ENCODE measurements around the gene ZFP36L2. TPM values are rescaled to one million over a fixed set of nuclear protein-coding genes. Genes with fewer than 3 reads are reported as not detected.

ZFP36L2 gene
- total and polyA plus RNA-seq, 2 experiments from 2014 or later: 37.9 to 38.4 TPM

- TF ChIP-seq ZNF114 (CRISPR knock-in tag; IDR thresholded peaks at IDR 0.05) (no peak), ZNF331 (CRISPR knock-in tag; IDR thresholded peaks at IDR 0.05; ENCODE audit: low read depth) (no peak), STAT1 (IDR thresholded peaks at IDR 0.05; ENCODE audit: unreplicated experiment) (no peak), NANOG (IDR thresholded peaks at IDR 0.05; ENCODE audit: borderline replicate concordance) (no peak), EZH2 (IDR thresholded peaks at IDR 0.05; ENCODE audit: low read depth, unreplicated experiment) (no peak), EZH2phosphoT487 (IDR thresholded peaks at IDR 0.05; ENCODE audit: unreplicated experiment) (no peak), JUNB (IDR thresholded peaks at IDR 0.05; ENCODE audit: unreplicated experiment) (no peak), ETS1 (IDR thresholded peaks at IDR 0.05) (no peak)
- TF ChIP-seq, protein P1, sequence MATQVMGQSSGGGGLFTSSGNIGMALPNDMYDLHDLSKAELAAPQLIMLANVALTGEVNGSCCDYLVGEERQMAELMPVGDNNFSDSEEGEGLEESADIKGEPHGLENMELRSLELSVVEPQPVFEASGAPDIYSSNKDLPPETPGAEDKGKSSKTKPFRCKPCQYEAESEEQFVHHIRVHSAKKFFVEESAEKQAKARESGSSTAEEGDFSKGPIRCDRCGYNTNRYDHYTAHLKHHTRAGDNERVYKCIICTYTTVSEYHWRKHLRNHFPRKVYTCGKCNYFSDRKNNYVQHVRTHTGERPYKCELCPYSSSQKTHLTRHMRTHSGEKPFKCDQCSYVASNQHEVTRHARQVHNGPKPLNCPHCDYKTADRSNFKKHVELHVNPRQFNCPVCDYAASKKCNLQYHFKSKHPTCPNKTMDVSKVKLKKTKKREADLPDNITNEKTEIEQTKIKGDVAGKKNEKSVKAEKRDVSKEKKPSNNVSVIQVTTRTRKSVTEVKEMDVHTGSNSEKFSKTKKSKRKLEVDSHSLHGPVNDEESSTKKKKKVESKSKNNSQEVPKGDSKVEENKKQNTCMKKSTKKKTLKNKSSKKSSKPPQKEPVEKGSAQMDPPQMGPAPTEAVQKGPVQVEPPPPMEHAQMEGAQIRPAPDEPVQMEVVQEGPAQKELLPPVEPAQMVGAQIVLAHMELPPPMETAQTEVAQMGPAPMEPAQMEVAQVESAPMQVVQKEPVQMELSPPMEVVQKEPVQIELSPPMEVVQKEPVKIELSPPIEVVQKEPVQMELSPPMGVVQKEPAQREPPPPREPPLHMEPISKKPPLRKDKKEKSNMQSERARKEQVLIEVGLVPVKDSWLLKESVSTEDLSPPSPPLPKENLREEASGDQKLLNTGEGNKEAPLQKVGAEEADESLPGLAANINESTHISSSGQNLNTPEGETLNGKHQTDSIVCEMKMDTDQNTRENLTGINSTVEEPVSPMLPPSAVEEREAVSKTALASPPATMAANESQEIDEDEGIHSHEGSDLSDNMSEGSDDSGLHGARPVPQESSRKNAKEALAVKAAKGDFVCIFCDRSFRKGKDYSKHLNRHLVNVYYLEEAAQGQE (IDR thresholded peaks at IDR 0.05; ENCODE audit: unreplicated experiment): no peak
Measured at GRCh38 chr2:43192744-43193651, 33.4 kb downstream of the ZFP36L2 start (continued).

- DNase-seq (ENCODE audit: low spot score): peak; percentile 83
- Mint-ChIP-seq H3K36me3 (ENCODE audit: low read depth) (no peaks in the 10 kb centered on the region), H3K27ac (peak overlapping the region; percentile 78; the same call in 1 of the 2 replicates), H3K4me1 (peaks cover 26% of the 10 kb centered on the region), H3K9me3 (no peaks in the 10 kb centered on the region; the same call in 1 of the 3 replicates), H3K27me3 (ENCODE audit: insufficient read depth, low read depth, poor library complexity) (peaks cover 25% of the 10 kb centered on the region), H3K4me3 (no peak overlapping the region)
- Histone ChIP-seq H2AFZ (no peak overlapping the region), H3K4me2 (no peak overlapping the region), H3K27me3 (ENCODE audit: insufficient read depth) (no peaks in the 10 kb centered on the region), H3F3A (replicated peaks; ENCODE audit: low read depth) (no peaks in the 10 kb centered on the region), H3K4me3 (no peak overlapping the region), H3K36me3 (ENCODE audit: insufficient read depth) (no peaks in the 10 kb centered on the region), H3K79me2 (replicated peaks; ENCODE audit: insufficient read depth) (no peaks in the 10 kb centered on the region), H3K4me1 (ENCODE audit: insufficient read depth) (0 out of 2 replicates have a peak, but pooled peaks cover 7% of the 10 kb centered on the region), H4K20me1 (replicated peaks; ENCODE audit: insufficient read depth) (no peaks in the 10 kb centered on the region), H3K9me2 (ENCODE audit: insufficient read depth) (no peaks in the 10 kb centered on the region), H3K27ac (ENCODE audit: low read depth) (no peak overlapping the region)
- peak; percentile 75 for ATAC-seq
- TF ChIP-seq POLR2AphosphoS5 (IDR thresholded peaks at IDR 0.05; ENCODE audit: low read depth): no peak
- no peak for TF ChIP-seq ETS1 (IDR thresholded peaks at IDR 0.05)
- TF ChIP-seq CTCF (conservative IDR thresholded peaks at IDR 0.05; ENCODE audit: low read depth in 2 of 2): peak; percentile 57 to 71
- TF ChIP-seq CREB1 (CRISPR knock-in tag; IDR thresholded peaks at IDR 0.05; ENCODE audit: low read depth): no peak
Measured at GRCh38 chr2:43191947-43192516, 34.4 kb downstream of the ZFP36L2 start.

Data from GM23338 (cell line).